AG10803 (cell line): ENCODE data around the gene ITCH.
"Not testable (repeated sequence)": the region's sequence is repeated elsewhere in the genome, so short reads cannot be mapped to it uniquely, and the experiment has no call there.

Experiments
- DNase-seq: peaks from one replicate; pipeline ENCODE4 v3.0.0; 2010; ENCODE audit warnings: low read depth
- H3K4me3 ChIP-seq: 2 replicates; pipeline ENCODE4 v1.5.1; 2011; ENCODE audit warnings: mild to moderate bottlenecking, low read length, control low read depth
- CTCF ChIP-seq: conservative IDR thresholded peaks from 2 replicates; pipeline ENCODE4 v1.5.1; 2011; ENCODE audit warnings: mild to moderate bottlenecking, low read length, control low read depth, inconsistent platforms

The ITCH gene

DNA sequence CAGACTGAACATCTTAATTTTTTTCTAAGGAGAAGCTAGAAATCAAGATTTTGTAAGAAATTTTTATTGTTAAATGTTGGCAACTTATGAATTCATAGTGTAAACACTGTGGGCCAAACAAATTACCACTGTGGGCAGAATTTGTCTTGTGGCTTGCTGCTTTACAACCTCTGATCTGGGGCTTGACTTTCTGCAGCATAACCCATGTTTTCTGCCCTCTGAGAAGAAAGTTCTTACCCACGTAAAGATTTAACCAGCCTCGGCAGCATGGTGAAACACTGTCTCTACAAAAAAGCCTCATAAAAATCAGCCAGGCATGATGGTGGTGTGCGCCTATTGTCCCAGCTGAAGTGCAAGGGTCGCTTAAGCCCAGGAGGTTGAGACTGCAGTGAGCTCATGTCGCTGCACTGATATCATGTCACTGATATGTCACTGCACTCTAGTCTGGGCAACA lies 12.9 kb downstream of the ITCH start:
- DNase-seq, result no peak
- TF ChIP-seq CTCF, result no peak
- H3K4me3 ChIP-seq, result no peak overlapping the region

DNA sequence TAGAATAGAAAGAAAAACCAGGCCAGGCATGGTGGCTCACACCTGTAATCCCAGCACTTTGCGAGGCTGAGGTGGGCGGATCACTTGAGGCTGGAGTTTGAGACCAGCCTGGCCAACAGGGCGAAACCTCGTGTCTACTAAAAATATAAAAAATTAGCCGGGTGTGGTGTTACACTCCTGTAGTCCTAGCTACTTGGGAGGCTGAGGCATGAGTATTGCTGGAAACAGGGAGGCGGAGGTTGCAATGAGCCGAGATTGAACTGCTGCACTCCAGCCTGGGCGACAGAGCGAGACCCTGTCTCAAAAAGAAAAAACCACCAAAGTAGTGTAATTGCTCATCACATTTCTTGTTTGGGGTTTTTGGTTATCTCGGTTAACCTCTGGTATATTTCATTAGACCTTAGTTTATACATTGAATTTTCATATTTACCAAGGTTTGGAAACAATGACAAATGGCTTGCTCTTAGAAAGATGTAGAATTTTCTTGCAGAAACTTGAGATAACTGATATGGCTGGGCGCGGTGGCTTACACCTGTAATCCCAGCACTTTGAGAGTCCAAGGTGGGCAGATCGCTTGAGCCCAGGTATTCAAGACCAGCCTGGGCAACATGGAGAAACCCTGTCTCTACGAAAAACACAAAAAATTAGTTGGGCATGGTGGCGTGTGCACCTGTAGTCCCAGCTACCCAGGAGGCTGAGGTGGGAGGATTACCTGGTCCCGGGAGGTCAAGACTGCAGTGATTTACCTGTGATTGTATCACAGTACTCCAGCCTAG lies 14.2 kb downstream of the ITCH start:
- no peak for TF ChIP-seq CTCF
- H3K4me3 ChIP-seq, result no peak overlapping the region
- DNase-seq, result no peak

DNA sequence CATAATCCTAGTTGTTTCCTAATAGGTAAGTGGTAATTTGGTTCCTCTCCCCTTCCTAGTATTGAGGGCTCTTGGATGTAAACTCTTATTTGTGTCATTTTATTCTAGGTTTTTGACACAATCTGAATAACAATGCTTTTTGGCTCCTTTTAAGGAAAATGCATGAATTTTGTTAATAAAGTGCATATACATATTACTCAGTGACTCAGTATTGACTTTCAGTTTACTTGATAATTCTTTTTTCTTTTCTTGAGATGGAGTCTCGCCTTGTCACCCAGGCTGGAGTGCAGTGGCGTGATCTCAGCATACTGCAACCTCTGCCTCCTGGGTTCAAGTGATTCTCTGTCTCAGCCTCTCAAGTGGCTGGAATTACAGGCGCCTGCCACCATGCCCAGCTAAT lies 19.1 kb downstream of the ITCH start:
- H3K4me3 ChIP-seq, result no peak overlapping the region
- no peak for DNase-seq
- TF ChIP-seq CTCF, result no peak

- not testable (repeated sequence) for H3K4me3 ChIP-seq, DNase-seq
Measured at GRCh38 chr20:34382877-34383455, 19.9 kb downstream of the ITCH start.

- DNase-seq, result no peak
- no peak for TF ChIP-seq CTCF
- H3K4me3 ChIP-seq, result no peak overlapping the region
Measured at GRCh38 chr20:34385464-34385863, 22.4 kb downstream of the ITCH start.

GRCh38 chr20:34388000-34388399 lies 24.9 kb downstream of the ITCH start:
- TF ChIP-seq CTCF, result no peak
- DNase-seq, result no peak
- no peak overlapping the region for H3K4me3 ChIP-seq

GRCh38 chr20:34388678-34389077 lies 25.6 kb downstream of the ITCH start:
- DNase-seq, result no peak
- TF ChIP-seq CTCF, result no peak
- H3K4me3 ChIP-seq, result no peak overlapping the region
